GM06990 (cell line): ENCODE data around the gene PTPRU.
A peak's percentile ranks its signal among the peaks of the same experiment; 100 is the strongest.

Experiments
- DNase-seq: peaks from one replicate; pipeline ENCODE4 v3.0.0-alpha.2; 2011; ENCODE audit not compliant: insufficient read length; ENCODE audit errors: extremely low read depth
- H3K27me3 ChIP-seq: replicated peaks from 2 replicates; pipeline ENCODE4 v1.6.0; 2011; ENCODE audit warnings: low read length; ENCODE audit not compliant: control insufficient read depth, insufficient read depth
- H3K36me3 ChIP-seq: 2 replicates; pipeline ENCODE4 v1.5.1; 2011; ENCODE audit warnings: low read length; ENCODE audit not compliant: control insufficient read depth, insufficient read depth
- H3K4me3 ChIP-seq: replicated peaks from 2 replicates; pipeline ENCODE4 v1.5.1; 2011; ENCODE audit warnings: low read depth, mild to moderate bottlenecking, control low read depth, low read length
- TF ChIP-seq, protein P1 (sequence below): IDR thresholded peaks from 2 replicates; pipeline ENCODE4 v1.5.1; 2011; ENCODE audit warnings: low read length, control low read depth, mild to moderate bottlenecking, inconsistent platforms; ENCODE audit not compliant: insufficient read depth, poor library complexity, severe bottlenecking

Gene PTPRU

GRCh38 chr1:29196863-29197589, 39.3 kb upstream of the PTPRU start:
- TF ChIP-seq, protein P1, sequence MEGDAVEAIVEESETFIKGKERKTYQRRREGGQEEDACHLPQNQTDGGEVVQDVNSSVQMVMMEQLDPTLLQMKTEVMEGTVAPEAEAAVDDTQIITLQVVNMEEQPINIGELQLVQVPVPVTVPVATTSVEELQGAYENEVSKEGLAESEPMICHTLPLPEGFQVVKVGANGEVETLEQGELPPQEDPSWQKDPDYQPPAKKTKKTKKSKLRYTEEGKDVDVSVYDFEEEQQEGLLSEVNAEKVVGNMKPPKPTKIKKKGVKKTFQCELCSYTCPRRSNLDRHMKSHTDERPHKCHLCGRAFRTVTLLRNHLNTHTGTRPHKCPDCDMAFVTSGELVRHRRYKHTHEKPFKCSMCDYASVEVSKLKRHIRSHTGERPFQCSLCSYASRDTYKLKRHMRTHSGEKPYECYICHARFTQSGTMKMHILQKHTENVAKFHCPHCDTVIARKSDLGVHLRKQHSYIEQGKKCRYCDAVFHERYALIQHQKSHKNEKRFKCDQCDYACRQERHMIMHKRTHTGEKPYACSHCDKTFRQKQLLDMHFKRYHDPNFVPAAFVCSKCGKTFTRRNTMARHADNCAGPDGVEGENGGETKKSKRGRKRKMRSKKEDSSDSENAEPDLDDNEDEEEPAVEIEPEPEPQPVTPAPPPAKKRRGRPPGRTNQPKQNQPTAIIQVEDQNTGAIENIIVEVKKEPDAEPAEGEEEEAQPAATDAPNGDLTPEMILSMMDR = no peak
- no peak for DNase-seq
- Histone ChIP-seq H3K27me3 (no peaks in the 10 kb centered on the region), H3K4me3 (no peak overlapping the region), H3K36me3 (peaks cover 16% of the 10 kb centered on the region)

- TF ChIP-seq, protein P1 = peak; percentile 49
- H3K27me3 ChIP-seq = no peaks in the 10 kb centered on the region
- H3K4me3 ChIP-seq = no peak overlapping the region
- no peak for DNase-seq
- peaks cover 16% of the 10 kb centered on the region for H3K36me3 ChIP-seq
These were observed 38.8 kb upstream of the PTPRU start for GRCh38 chr1:29197590-29197924.

- H3K4me3 ChIP-seq = no peak overlapping the region
- no peak for DNase-seq
- no peaks in the 10 kb centered on the region for H3K27me3 ChIP-seq
- H3K36me3 ChIP-seq = peaks cover 15% of the 10 kb centered on the region
- TF ChIP-seq, protein P1 = no peak
These were observed 38.3 kb upstream of the PTPRU start for GRCh38 chr1:29197993-29198392.

GRCh38 chr1:29200906-29201594, 35.3 kb upstream of the PTPRU start:
- no peak overlapping the region for H3K4me3 ChIP-seq
- DNase-seq = no peak
- H3K27me3 ChIP-seq = no peaks in the 10 kb centered on the region
- H3K36me3 ChIP-seq = peaks cover 11% of the 10 kb centered on the region
- TF ChIP-seq, protein P1 = no peak

- DNase-seq = no peak
- TF ChIP-seq, protein P1 = no peak
- no peaks in the 10 kb centered on the region for H3K27me3 ChIP-seq
- peaks cover 14% of the 10 kb centered on the region for H3K36me3 ChIP-seq
- H3K4me3 ChIP-seq = no peak overlapping the region
These were observed 34.7 kb upstream of the PTPRU start for GRCh38 chr1:29201595-29202051.
